ENCODE measurements around the gene PRKCB. TPM values are rescaled to one million over a fixed set of nuclear protein-coding genes. Genes with fewer than 3 reads are reported as not detected.
"Not testable (repeated sequence)": the region's sequence is repeated elsewhere in the genome, so short reads cannot be mapped to it uniquely, and the experiment has no call there.

Gene PRKCB
- total and polyA plus RNA-seq, 2 donors from 2014 or later = 0.62 to 17.8 TPM

GRCh38 chr16:24102209-24102660, 266.5 kb downstream of the PRKCB start:
- H3K4me1 ChIP-seq (ENCODE audit: control insufficient read depth in 2 of 3, insufficient read depth in 2 of 3, low read depth in 1 of 3, low read length in 3 of 3) = no peaks in the 10 kb centered on the region
- no peaks in the 10 kb centered on the region for H3K36me3 ChIP-seq (ENCODE audit: control insufficient read depth in 2 of 3, insufficient read depth in 3 of 3, low read length in 3 of 3)
- no peak for TF ChIP-seq CTCF (IDR thresholded peaks at IDR 0.05; ENCODE audit: borderline replicate concordance, extremely low read depth, insufficient read depth)
- H3K4me3 ChIP-seq (ENCODE audit: low read length in 3 of 3) = no peak overlapping the region
- DNase-seq = peak in 2 of 5 donors; percentile 10 to 24
- H3K27me3 ChIP-seq (ENCODE audit: control insufficient read depth, insufficient read depth, low read length) = no peaks in the 10 kb centered on the region
- H3K27ac ChIP-seq (ENCODE audit: low read depth in 2 of 2, low read length in 2 of 2) = no peak overlapping the region
- FAIRE-seq = no peak
- intact Hi-C loops (cut with DNase I) = no loop called here
- H3K9ac ChIP-seq (ENCODE audit: low read length in 3 of 3) = no peak overlapping the region
- H3K9me3 ChIP-seq (ENCODE audit: control insufficient read depth in 2 of 3, insufficient read depth in 1 of 3, low read length in 3 of 3) = no peaks in the 10 kb centered on the region

GRCh38 chr16:24105471-24105870, 269.7 kb downstream of the PRKCB start:
- H3K9ac ChIP-seq (ENCODE audit: low read length in 3 of 3); H3K4me1 ChIP-seq (ENCODE audit: control insufficient read depth in 2 of 3, insufficient read depth in 2 of 3, low read depth in 1 of 3, low read length in 3 of 3); H3K27me3 ChIP-seq (ENCODE audit: control insufficient read depth, insufficient read depth, low read length); DNase-seq; H3K9me3 ChIP-seq (ENCODE audit: control insufficient read depth in 2 of 3, insufficient read depth in 1 of 3, low read length in 3 of 3); intact Hi-C loops (cut with DNase I); FAIRE-seq; H3K36me3 ChIP-seq (ENCODE audit: control insufficient read depth in 2 of 3, insufficient read depth in 3 of 3, low read length in 3 of 3); H3K4me3 ChIP-seq (ENCODE audit: low read length in 3 of 3); H3K27ac ChIP-seq (ENCODE audit: low read depth in 2 of 2, low read length in 2 of 2): not testable (repeated sequence)

- H3K4me1 ChIP-seq (ENCODE audit: control insufficient read depth in 2 of 3, insufficient read depth in 2 of 3, low read depth in 1 of 3, low read length in 3 of 3); H3K27me3 ChIP-seq (ENCODE audit: control insufficient read depth, insufficient read depth, low read length); H3K36me3 ChIP-seq (ENCODE audit: control insufficient read depth in 2 of 3, insufficient read depth in 3 of 3, low read length in 3 of 3); H3K4me3 ChIP-seq (ENCODE audit: low read length in 3 of 3); H3K27ac ChIP-seq (ENCODE audit: low read depth in 2 of 2, low read length in 2 of 2); DNase-seq; intact Hi-C loops (cut with DNase I); H3K9me3 ChIP-seq (ENCODE audit: control insufficient read depth in 2 of 3, insufficient read depth in 1 of 3, low read length in 3 of 3); H3K9ac ChIP-seq (ENCODE audit: low read length in 3 of 3): not testable (repeated sequence)
- FAIRE-seq = peak; percentile 89
These were observed 272.3 kb downstream of the PRKCB start for GRCh38 chr16:24108090-24108489.

GRCh38 chr16:24111724-24112302, 276.0 kb downstream of the PRKCB start:
- no peak for DNase-seq
- no peak overlapping the region for H3K27ac ChIP-seq (ENCODE audit: low read depth in 2 of 2, low read length in 2 of 2)
- no peaks in the 10 kb centered on the region for H3K9me3 ChIP-seq (ENCODE audit: control insufficient read depth in 2 of 3, insufficient read depth in 1 of 3, low read length in 3 of 3)
- TF ChIP-seq CTCF (IDR thresholded peaks at IDR 0.05; ENCODE audit: borderline replicate concordance, extremely low read depth, insufficient read depth) = no peak
- no peak for FAIRE-seq
- intact Hi-C loops (cut with DNase I) = no loop called here
- H3K36me3 ChIP-seq (ENCODE audit: control insufficient read depth in 2 of 3, insufficient read depth in 3 of 3, low read length in 3 of 3) = no peaks in the 10 kb centered on the region
- no peaks in the 10 kb centered on the region for H3K4me1 ChIP-seq (ENCODE audit: control insufficient read depth in 2 of 3, insufficient read depth in 2 of 3, low read depth in 1 of 3, low read length in 3 of 3)
- no peak overlapping the region for H3K9ac ChIP-seq (ENCODE audit: low read length in 3 of 3)
- H3K27me3 ChIP-seq (ENCODE audit: control insufficient read depth, insufficient read depth, low read length) = no peaks in the 10 kb centered on the region
- no peak overlapping the region for H3K4me3 ChIP-seq (ENCODE audit: low read length in 3 of 3)

All from kidney (tissue), 14 donors.